ENCODE data around the gene SPRED1.

DNA sequence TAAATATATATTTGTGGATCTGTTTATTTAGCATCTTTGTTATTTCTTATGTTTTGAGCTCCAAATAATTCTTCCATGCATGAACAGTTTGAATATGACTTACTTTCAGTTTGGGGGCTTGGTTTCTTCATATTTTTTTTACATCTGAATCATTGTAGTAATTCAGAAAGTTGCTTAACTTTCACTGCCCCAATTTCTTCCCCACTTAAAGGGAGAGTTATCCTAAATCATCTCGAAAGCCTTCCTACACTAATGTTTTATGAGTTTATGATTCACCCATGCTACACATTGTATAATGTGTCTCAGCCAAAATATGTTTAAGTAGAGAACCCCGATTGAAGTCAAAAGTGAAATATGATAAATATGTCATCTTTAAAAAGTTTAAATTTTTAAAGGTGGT is 47.8 kb downstream of the SPRED1 start:
- TF ChIP-seq, protein P1, sequence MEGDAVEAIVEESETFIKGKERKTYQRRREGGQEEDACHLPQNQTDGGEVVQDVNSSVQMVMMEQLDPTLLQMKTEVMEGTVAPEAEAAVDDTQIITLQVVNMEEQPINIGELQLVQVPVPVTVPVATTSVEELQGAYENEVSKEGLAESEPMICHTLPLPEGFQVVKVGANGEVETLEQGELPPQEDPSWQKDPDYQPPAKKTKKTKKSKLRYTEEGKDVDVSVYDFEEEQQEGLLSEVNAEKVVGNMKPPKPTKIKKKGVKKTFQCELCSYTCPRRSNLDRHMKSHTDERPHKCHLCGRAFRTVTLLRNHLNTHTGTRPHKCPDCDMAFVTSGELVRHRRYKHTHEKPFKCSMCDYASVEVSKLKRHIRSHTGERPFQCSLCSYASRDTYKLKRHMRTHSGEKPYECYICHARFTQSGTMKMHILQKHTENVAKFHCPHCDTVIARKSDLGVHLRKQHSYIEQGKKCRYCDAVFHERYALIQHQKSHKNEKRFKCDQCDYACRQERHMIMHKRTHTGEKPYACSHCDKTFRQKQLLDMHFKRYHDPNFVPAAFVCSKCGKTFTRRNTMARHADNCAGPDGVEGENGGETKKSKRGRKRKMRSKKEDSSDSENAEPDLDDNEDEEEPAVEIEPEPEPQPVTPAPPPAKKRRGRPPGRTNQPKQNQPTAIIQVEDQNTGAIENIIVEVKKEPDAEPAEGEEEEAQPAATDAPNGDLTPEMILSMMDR (conservative IDR thresholded peaks at IDR 0.05) = no peak
- TF ChIP-seq ZFX (IDR thresholded peaks at IDR 0.05) = no peak

Data from C4-2B (cell line).